Activated T-helper 2 cell treated with anti-CD3 and anti-CD28 coated beads, Interferon-gamma antibody, Interleukin-2, Interleukin-4, amounts not matched to agents 10 μg/mL and 5 μg/mL and 100 μg/mL, durations not matched to agents 14 hours and 24 hours and 36 hours (primary cell): ENCODE data around the gene PGF. TPM values are rescaled to one million over a fixed set of nuclear protein-coding genes. Genes with fewer than 3 reads are reported as not detected.

ENCODE experiments used
- DNase-seq: peaks from one replicate; pipeline ENCODE4 v3.0.0; 2021; ENCODE audit warnings: low spot score
- H3K27ac Mint-ChIP-seq: one replicate; pipeline ENCODE4 v1.8.0; 2021; ENCODE audit warnings: mixed read lengths
- H3K27me3 Mint-ChIP-seq: one replicate; pipeline ENCODE4 v1.8.0; 2021; ENCODE audit warnings: low read depth, mixed read lengths
- H3K36me3 Mint-ChIP-seq: one replicate; pipeline ENCODE4 v1.8.0; 2021; ENCODE audit warnings: low read depth, mixed read lengths
- H3K4me1 Mint-ChIP-seq: one replicate; pipeline ENCODE4 v1.8.0; 2021; ENCODE audit warnings: low read depth, mixed read lengths
- H3K4me3 Mint-ChIP-seq: one replicate; pipeline ENCODE4 v1.8.0; 2021; ENCODE audit warnings: low read depth, mild to moderate bottlenecking, moderate library complexity, mixed read lengths
- H3K9me3 Mint-ChIP-seq: one replicate; pipeline ENCODE4 v1.8.0; 2021; ENCODE audit warnings: mixed read lengths
- intact Hi-C: fragments of 100-400 bp; cut with micrococcal nuclease; formaldehyde crosslinking; loops from one replicate; pipeline ENCODE4 v1.15.1; 2023
- total RNA-seq: library from RNA; stranded (reverse); gene quantifications from 2 replicates; pipeline ENCODE4 v1.2.3, GENCODE V29; 2022

The PGF gene
- total RNA-seq, 1 donor from 2014 or later, result 0.39 TPM

DNA sequence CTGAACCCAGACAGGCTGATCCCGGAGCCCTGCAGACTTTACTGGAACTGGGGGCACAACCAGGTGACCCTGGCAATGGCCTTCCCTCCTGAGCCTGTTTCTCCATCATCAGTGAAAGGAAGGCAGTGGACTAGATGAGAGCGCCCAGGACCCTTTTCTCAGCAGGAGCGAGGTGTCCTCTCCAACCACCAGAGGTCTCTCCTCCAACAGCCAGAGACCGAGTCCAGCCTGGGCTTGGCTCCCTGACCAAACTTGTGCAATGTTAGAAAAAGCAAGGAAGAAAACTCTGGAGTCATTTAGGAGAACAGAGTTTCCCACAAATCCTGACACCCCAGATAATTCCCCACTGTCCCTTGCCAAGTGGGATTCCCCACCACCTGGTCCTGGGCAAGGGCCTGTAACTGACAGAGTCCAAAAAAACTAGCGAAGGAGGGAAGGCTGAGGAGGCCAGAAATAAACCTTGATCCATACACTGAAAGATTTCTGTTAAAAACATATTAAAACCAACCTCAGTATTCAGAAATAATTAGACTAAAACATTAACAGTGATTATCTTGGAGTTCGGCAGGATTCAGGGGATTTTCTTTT, 41.3 kb downstream of the PGF start:
- H3K4me1 Mint-ChIP-seq, result no peaks in the 10 kb centered on the region
- H3K9me3 Mint-ChIP-seq, result no peaks in the 10 kb centered on the region
- no peaks in the 10 kb centered on the region for H3K27me3 Mint-ChIP-seq
- intact Hi-C loops, result no loop called here
- no peak overlapping the region for H3K4me3 Mint-ChIP-seq
- no peak for DNase-seq
- no peak overlapping the region for H3K27ac Mint-ChIP-seq
- H3K36me3 Mint-ChIP-seq, result no peaks in the 10 kb centered on the region

DNA sequence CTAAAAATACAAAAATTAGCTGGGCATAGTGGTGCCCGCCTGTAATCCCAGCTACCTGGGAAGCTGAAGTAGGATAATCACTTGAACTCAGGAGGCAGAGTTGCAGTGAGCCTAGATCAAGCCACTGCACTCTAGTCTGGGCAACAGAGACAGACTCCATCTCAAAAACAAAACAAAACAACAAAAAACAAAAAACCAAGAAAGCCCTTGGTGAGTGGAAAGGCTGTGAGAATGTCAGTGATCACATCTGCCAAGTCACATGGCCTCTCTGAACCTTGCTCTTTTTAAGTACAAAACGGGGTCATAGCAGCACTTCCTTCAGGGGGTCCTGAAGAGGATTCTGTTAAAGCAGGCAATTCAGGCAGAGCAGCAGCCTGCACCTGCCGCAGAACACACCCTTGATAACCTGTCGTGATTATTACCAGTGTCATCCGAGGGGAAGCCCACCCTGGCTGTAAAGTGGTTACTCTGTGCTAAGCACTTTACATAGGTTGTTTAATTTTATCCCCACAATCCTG, 41.9 kb downstream of the PGF start:
- no peak for DNase-seq
- Mint-ChIP-seq H3K27ac (no peak overlapping the region), H3K27me3 (no peaks in the 10 kb centered on the region), H3K4me3 (no peak overlapping the region), H3K4me1 (no peaks in the 10 kb centered on the region), H3K36me3 (no peaks in the 10 kb centered on the region), H3K9me3 (no peaks in the 10 kb centered on the region)
- intact Hi-C loops, result no loop called here

DNA sequence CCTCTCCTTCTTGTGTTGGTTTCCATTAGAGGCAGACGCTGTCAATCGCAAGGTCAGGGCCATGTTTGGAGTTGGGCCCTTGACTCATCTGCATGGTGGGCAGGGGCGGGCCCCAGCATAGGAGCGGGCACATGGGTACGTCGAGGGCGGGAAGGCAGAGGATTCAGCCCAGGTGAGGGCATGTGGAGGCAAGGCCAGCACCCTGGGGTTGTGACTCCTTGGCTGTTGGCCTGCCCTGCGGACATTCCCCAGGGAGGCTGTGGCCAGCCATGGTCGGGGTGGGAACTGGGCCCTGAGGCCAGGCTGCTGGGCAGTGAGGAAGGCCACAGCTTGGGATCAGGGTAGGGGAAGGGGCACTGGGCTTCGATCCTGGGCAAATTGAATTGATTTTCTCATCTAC, 42.6 kb downstream of the PGF start:
- Mint-ChIP-seq H3K9me3 (no peaks in the 10 kb centered on the region), H3K27me3 (no peaks in the 10 kb centered on the region)
- DNase-seq, result no peak

DNA sequence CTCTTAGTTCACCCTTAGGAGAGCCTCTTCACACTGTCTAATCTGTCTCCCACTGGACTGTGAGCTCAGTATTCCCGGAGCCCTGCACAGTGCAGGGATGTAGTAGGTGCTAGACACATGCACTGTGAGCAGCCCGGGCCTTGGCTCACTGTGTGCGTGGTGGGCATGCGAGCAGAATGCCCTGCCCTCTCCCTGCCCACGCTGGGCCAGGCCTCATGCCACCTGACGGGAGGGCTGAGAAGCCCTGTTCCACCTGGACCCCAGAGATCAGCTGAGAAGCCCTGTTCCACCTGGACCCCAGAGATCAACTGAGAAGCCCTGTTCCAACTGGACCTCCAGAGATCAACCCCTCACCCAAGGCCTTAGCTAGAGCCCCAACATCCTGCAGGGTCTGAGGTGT, 43.3 kb downstream of the PGF start:
- no peak for DNase-seq
- H3K27ac Mint-ChIP-seq, result no peak overlapping the region
- H3K9me3 Mint-ChIP-seq, result no peaks in the 10 kb centered on the region
- intact Hi-C loops, result no loop called here
- no peaks in the 10 kb centered on the region for H3K36me3 Mint-ChIP-seq
- H3K4me1 Mint-ChIP-seq, result no peaks in the 10 kb centered on the region
- H3K27me3 Mint-ChIP-seq, result no peaks in the 10 kb centered on the region
- no peak overlapping the region for H3K4me3 Mint-ChIP-seq

More for the DNA sequence above, 42.6 kb downstream of the PGF start:
- H3K36me3 Mint-ChIP-seq, result no peaks in the 10 kb centered on the region
- H3K27ac Mint-ChIP-seq, result no peak overlapping the region
- no peak overlapping the region for H3K4me3 Mint-ChIP-seq
- intact Hi-C loops, result no loop called here
- no peaks in the 10 kb centered on the region for H3K4me1 Mint-ChIP-seq

DNA sequence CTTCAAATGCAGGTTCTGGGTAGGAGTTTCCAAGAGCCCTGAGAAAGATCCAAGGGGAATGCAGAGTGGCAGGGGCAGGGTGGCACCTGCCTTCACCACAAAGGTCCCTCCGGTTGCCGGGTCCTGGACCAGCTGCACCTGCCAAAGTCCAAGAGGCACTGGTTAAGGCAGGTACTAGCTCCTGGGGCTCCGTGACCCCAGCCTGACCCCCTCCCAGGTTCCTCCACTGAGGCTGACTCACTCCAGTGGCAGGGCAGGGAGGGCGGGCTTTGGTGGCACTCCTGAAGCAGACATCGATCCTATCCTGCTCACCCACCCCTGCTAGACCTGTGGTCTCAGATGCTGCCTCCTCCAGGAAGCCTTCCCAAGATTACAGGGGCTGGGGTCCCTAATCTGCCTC, 43.7 kb downstream of the PGF start:
- intact Hi-C loops, result no loop called here
- H3K27ac Mint-ChIP-seq, result no peak overlapping the region
- H3K4me3 Mint-ChIP-seq, result no peak overlapping the region
- no peaks in the 10 kb centered on the region for H3K27me3 Mint-ChIP-seq
- DNase-seq, result no peak
- H3K36me3 Mint-ChIP-seq, result no peaks in the 10 kb centered on the region
- no peaks in the 10 kb centered on the region for H3K4me1 Mint-ChIP-seq
- no peaks in the 10 kb centered on the region for H3K9me3 Mint-ChIP-seq

DNA sequence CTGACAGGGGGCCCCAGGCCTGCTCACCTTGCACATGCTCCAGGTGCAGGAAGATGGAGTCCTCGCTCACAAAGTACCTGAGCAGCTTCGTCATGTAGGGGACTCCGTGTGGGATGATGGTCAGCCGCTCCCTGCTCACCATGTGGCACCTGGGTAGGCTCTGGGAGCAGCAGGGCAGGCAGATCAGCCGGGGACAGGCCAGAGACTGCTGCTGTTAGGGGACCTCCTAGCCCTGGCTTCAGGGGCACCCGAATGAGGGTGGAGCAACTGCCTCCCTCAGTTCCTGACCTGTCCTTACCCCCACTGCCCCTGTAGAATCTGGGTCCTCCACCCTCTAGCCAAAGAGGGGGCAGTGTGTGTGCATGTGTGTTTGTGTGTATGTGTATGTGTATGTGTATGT, 44.2 kb downstream of the PGF start:
- Mint-ChIP-seq H3K4me3 (no peak overlapping the region), H3K9me3 (no peaks in the 10 kb centered on the region), H3K27ac (no peak overlapping the region), H3K4me1 (no peaks in the 10 kb centered on the region), H3K27me3 (no peaks in the 10 kb centered on the region), H3K36me3 (no peaks in the 10 kb centered on the region)
- DNase-seq, result no peak
- intact Hi-C loops, result no loop called here

DNA sequence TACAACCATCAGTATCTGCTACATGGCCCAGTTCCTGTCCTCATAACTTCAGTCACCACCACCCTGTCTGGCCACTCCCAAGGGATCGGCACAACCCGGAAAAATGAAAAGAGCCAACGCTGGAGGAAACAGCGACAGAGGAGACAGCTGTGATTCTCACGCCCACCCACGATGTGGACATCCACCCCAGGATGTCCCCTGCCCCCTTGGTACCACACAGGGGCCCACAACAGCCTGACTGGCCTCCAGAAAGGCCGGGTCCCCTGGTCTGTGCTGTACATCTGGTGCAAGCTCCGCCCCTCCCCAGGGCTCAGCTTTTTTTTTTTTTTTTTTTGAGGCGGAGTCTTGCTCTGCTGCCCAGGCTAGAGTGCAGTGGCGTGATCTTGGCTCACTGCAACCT, 44.8 kb downstream of the PGF start:
- DNase-seq, result no peak
- intact Hi-C loops, result no loop called here
- H3K27me3 Mint-ChIP-seq, result no peaks in the 10 kb centered on the region

DNA sequence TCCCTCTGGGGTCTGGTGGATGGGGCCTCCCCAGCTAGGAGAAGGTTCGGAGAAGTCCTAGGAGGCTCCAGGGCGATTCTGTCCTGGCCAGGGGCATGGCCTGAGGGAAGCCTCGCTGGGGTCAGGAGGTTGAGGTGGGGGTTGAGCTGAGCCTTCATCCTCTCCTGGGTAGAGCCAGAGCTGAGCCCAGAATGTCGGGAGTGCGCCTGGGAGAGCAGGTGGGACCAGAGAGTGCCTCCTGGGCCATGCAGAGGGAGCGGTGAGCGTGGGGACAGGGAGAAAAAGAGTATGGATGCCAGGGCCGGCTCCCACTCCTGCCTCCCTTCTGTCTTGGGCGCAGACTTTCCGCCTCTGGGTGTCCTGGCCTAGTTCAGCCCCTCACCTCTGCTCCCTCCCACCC, 45.5 kb downstream of the PGF start:
- Mint-ChIP-seq H3K9me3 (no peaks in the 10 kb centered on the region), H3K27me3 (no peaks in the 10 kb centered on the region), H3K36me3 (peaks cover 6% of the 10 kb centered on the region), H3K4me1 (no peaks in the 10 kb centered on the region), H3K4me3 (no peak overlapping the region), H3K27ac (no peak overlapping the region)
- intact Hi-C loops, result no loop called here
- no peak for DNase-seq

More for the DNA sequence above, 44.8 kb downstream of the PGF start:
- Mint-ChIP-seq H3K27ac (no peak overlapping the region), H3K4me1 (no peaks in the 10 kb centered on the region), H3K36me3 (peaks cover 3% of the 10 kb centered on the region), H3K9me3 (no peaks in the 10 kb centered on the region), H3K4me3 (no peak overlapping the region)

DNA sequence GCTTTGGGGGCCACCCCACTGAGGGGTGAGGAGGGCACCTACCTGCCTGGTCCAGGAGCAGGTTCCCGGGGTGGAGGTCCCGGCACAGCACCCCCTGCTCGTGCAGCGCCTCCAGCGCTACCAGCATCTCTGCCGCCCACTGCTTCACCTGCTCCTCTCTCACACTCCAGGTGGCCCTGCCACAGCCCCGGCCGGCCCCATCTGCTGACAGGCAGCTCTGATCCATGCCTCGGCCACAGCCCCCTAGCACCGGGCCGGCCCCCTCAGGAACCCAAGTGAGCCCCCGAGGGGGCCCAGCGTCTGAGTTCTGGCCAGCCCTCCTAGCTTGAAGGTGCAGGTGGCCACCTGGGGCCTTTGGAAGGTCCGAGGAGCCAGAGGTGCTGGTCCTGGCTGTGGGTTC, 45.9 kb downstream of the PGF start:
- H3K4me1 Mint-ChIP-seq, result no peaks in the 10 kb centered on the region
- peaks cover 6% of the 10 kb centered on the region for H3K36me3 Mint-ChIP-seq
- intact Hi-C loops, result no loop called here
- H3K9me3 Mint-ChIP-seq, result no peaks in the 10 kb centered on the region
- no peak overlapping the region for H3K4me3 Mint-ChIP-seq
- no peak for DNase-seq
- no peak overlapping the region for H3K27ac Mint-ChIP-seq
- no peaks in the 10 kb centered on the region for H3K27me3 Mint-ChIP-seq

DNA sequence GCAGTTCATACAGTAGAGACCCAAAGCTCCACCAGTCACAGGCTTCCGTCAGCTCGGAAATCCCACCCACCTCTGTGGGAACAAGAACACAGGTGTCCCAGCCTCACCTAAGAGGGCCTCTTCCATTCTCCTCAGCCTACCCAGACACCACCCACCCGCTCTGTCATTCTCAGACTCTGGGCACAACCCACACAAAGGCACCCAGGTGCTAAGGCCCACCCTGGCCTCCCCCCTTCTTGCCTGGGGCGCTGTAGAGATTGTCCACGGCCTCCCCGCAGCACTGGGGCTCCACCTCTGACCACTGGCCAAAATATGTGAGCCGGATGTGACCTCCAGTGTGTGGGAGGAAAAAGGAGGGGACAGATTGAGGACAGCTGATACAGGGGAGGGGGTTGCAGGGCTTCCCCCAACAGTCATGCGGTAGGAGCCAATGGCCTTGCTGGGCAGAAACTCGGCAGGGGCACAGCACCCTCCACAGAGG, 46.5 kb downstream of the PGF start:
- Mint-ChIP-seq H3K4me3 (no peak overlapping the region), H3K36me3 (peaks cover 9% of the 10 kb centered on the region), H3K27me3 (no peaks in the 10 kb centered on the region), H3K9me3 (no peaks in the 10 kb centered on the region), H3K27ac (no peak overlapping the region), H3K4me1 (no peaks in the 10 kb centered on the region)
- intact Hi-C loops, result no loop called here
- no peak for DNase-seq

DNA sequence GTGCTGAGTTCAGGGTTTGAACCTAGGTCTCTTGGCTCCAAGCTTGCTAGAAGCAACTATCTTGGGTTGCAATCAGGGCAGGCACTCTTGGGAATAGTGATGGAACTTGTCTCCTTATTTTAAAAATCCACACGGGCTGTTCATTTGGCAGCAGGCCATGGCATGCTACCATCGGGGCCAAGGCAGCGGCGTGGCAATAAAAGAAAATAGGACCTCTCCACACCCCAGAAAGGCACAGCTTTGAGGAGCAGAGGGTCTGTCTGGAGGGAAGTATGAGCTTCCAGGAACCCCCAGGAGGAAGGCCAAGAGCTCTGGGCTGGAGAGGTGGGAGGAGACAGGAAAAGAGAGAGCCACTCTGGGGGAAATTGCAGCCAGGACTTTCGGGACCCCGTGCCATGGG, 47.7 kb downstream of the PGF start:
- H3K36me3 Mint-ChIP-seq, result peaks cover 17% of the 10 kb centered on the region
- H3K4me1 Mint-ChIP-seq, result no peaks in the 10 kb centered on the region
- H3K27me3 Mint-ChIP-seq, result no peaks in the 10 kb centered on the region
- no peaks in the 10 kb centered on the region for H3K9me3 Mint-ChIP-seq
- intact Hi-C loops, result no loop called here
- H3K27ac Mint-ChIP-seq, result no peak overlapping the region
- DNase-seq, result no peak
- no peak overlapping the region for H3K4me3 Mint-ChIP-seq

DNA sequence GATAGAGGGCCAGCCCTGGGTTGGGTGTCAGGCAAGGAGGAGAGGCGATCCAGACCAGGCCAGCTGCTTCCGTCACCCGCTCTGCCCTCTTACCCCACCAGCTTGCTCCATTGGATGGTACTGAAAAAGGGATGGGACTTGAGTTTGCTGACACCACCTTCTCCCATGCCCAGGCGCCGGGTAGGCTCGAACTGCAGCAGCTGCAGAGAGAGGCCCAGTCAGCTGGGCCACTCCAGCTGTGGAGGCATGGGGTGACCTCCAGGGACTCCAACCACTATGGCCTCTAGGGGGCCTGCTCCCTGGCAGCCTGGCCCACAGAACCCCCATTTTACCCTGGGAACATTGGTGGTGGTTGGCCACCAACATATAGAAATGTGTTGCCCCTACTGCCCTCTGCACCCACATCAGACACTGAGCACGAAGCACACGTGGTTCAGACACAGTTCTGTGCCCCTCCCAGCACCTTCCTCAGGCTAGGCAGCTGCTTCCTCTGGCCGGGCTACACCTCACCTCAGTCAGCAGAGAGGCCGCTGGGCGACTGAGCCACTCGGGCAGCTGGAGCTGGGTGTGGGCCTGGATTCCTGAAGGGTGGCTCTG, 48.4 kb downstream of the PGF start:
- H3K36me3 Mint-ChIP-seq, result peaks cover 24% of the 10 kb centered on the region
- no peak overlapping the region for H3K4me3 Mint-ChIP-seq
- H3K9me3 Mint-ChIP-seq, result no peaks in the 10 kb centered on the region
- no peaks in the 10 kb centered on the region for H3K27me3 Mint-ChIP-seq
- no peak for DNase-seq
- H3K4me1 Mint-ChIP-seq, result no peaks in the 10 kb centered on the region
- H3K27ac Mint-ChIP-seq, result no peak overlapping the region
- intact Hi-C loops, result no loop called here

DNA sequence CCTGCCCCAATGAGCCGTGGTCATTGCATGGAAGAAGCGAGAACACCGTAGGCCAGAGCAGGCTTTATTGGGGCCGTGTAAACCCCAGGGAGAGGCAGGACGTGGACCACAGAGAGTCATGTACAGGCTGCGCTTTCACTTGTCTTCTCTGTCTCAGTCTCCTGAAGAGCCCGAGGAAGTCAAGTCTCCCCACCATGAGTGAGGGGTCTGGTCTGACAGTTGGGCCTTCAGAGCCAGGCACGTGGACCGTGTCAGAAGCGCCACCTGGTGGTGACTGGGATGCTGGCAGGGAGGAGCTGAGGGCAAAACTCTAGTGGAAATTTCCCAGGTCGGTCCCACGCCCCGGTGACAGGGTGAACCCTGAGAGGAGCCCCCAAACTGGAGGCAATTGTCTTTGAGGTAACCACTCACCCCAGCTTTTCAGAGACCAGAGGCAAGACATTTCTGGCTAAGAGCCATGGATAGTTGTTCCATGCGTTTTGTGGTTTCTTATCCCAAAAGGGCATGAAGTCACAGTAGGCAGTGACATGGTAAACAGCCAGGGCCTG, 49.7 kb downstream of the PGF start:
- no peaks in the 10 kb centered on the region for H3K9me3 Mint-ChIP-seq

More for the DNA sequence above, 49.7 kb downstream of the PGF start:
- Mint-ChIP-seq H3K27me3 (no peaks in the 10 kb centered on the region), H3K4me3 (no peak overlapping the region), H3K36me3 (peaks cover 36% of the 10 kb centered on the region), H3K27ac (peak overlapping the region; percentile 42), H3K4me1 (no peaks in the 10 kb centered on the region)
- DNase-seq, result peak; percentile 56
- intact Hi-C loops, result loop anchor here (1.0 kb wide), 1 partner anchor 44 kb away; no protein-coding TSS in a partner anchor
